Tibial nerve (tissue), 4 donors: ENCODE measurements around the gene DUS2.

ENCODE experiments used
- CTCF ChIP-seq, 5 experiments: fragments of 200-600 bp in 3 of 5; fragments of 450-650 bp in 2 of 5; sonication (generic) in 3 of 5; IDR thresholded peaks; one replicate each; pipeline ENCODE4 v1.5.1; 2016 to 2019; ENCODE audit warnings: antibody characterized with exemption in 5 of 5, mild to moderate bottlenecking in 3 of 5, moderate library complexity in 2 of 5
- EP300 ChIP-seq, 2 donors: sonication (generic); formaldehyde crosslinking; IDR thresholded peaks; one replicate each; pipeline ENCODE4 v1.6.1; 2017; ENCODE audit warnings: antibody characterized with exemption in 2 of 2, mild to moderate bottlenecking in 1 of 2
- POLR2A ChIP-seq, 2 donors: fragments of 450-650 bp; IDR thresholded peaks; one replicate each; pipeline ENCODE4 v1.6.1; 2017; ENCODE audit warnings: antibody characterized with exemption in 2 of 2, mild to moderate bottlenecking in 2 of 2, moderate library complexity in 2 of 2

GRCh38 chr16:68071518-68071901, 48.4 kb downstream of the DUS2 start:
- TF ChIP-seq CTCF (IDR thresholded peaks at IDR 0.05) (no peak), POLR2A (IDR thresholded peaks at IDR 0.05) (no peak), EP300 (IDR thresholded peaks at IDR 0.05) (no peak)
